Body of pancreas (tissue), 4 donors: Measurements from ENCODE around the gene EMILIN1. TPM values are rescaled to one million over a fixed set of nuclear protein-coding genes. Genes with fewer than 3 reads are reported as not detected.

Experiments used
- ATAC-seq: fragments of 150-250 bp; one replicate; pipeline ENCODE4 v1.9.1; 2016
- DNase-seq, 4 donors: peaks; one replicate each; pipeline ENCODE4 v3.0.0-alpha.2; 2019
- H3K27ac ChIP-seq, 4 donors: fragments of 200-600 bp; sonication (generic); 1 replicate in 3 of 4; 2 replicates in 1 of 4; pipeline versions ENCODE4 v1.5.1 to v1.6.1; 2016 to 2019; ENCODE audit warnings: mild to moderate bottlenecking in 1 of 4, mixed read lengths in 1 of 4, moderate library complexity in 1 of 4
- H3K27me3 ChIP-seq, 2 donors: fragments of 200-600 bp; sonication (generic); one replicate each; pipeline ENCODE4 v1.6.0; 2016; ENCODE audit warnings: mild to moderate bottlenecking in 1 of 2
- H3K36me3 ChIP-seq, 2 donors: fragments of 200-600 bp; sonication (generic); replicated peaks in 1 of 2; 2 replicates each; pipeline ENCODE4 v1.5.1; 2016; ENCODE audit warnings: low read depth in 2 of 2; ENCODE audit not compliant: insufficient read depth in 1 of 2
- H3K4me1 ChIP-seq: fragments of 200-600 bp; sonication (generic); one replicate; pipeline ENCODE4 v1.6.0; 2016
- H3K4me3 ChIP-seq, 2 donors: fragments of 200-600 bp; sonication (generic); 1 replicate in 1 of 2; 2 replicates in 1 of 2; pipeline ENCODE4 v1.5.1; 2016 to 2019
- H3K9me3 ChIP-seq, 3 donors: fragments of 200-600 bp; sonication (generic); 1 replicate in 2 of 3; 2 replicates in 1 of 3; pipeline ENCODE4 v1.5.1; 2016
- CTCF ChIP-seq, 7 experiments: fragments of 450-650 bp in 4 of 7; fragments of 200-600 bp in 3 of 7; sonication (generic) in 3 of 7; IDR thresholded peaks; one replicate each; pipeline ENCODE4 v1.5.1; 2016 to 2019; ENCODE audit warnings: antibody characterized with exemption in 7 of 7
- POLR2A ChIP-seq, 3 donors: fragments of 450-650 bp; IDR thresholded peaks; one replicate each; pipeline ENCODE4 v1.6.1; 2016; ENCODE audit warnings: antibody characterized with exemption in 3 of 3, mild to moderate bottlenecking in 2 of 3
- WGBS, 2 donors: methylation state at CpG; one replicate each; pipeline ENCODE4 v1.1.5; 2017; 5-methylcytosine and 5-hydroxymethylcytosine counted together
- intact Hi-C: fragments of 100-400 bp; cut with DNase I; formaldehyde crosslinking; loops from one replicate; pipeline ENCODE4 v1.15.1; 2023
- total RNA-seq, 2 donors: library from RNA; depleted of rRNA; stranded (reverse); fragments of >200 nt; gene quantifications; one replicate each; pipeline ENCODE4 v1.1.0, GENCODE V29; 2016

EMILIN1 gene
- total RNA-seq, 2 donors from 2014 or later, result 21.8 to 24.1 TPM

- intact Hi-C loops, result no loop called here
- no peak for TF ChIP-seq CTCF (IDR thresholded peaks at IDR 0.05)
- no peak for TF ChIP-seq POLR2A (IDR thresholded peaks at IDR 0.05)
- Histone ChIP-seq H3K4me1 (peaks cover 23% of the 10 kb centered on the region), H3K27me3 (no peaks in the 10 kb centered on the region), H3K27ac (no peak overlapping the region), H3K4me3 (no peak overlapping the region), H3K36me3 (peaks cover 5 to 16% of the 10 kb centered on the region in 2 donors), H3K9me3 (no peaks in the 10 kb centered on the region)
- ATAC-seq (no peak), DNase-seq (no peak)
- 85 to 86% methylated on average over 6 to 8 of the region's 9 CpGs for WGBS, 2 donors
Observed at GRCh38 chr2:27127883-27128667, 49.7 kb downstream of the EMILIN1 start.

- Histone ChIP-seq H3K4me1 (peaks cover 23% of the 10 kb centered on the region), H3K27me3 (no peaks in the 10 kb centered on the region), H3K9me3 (no peaks in the 10 kb centered on the region), H3K36me3 (peaks cover 5 to 16% of the 10 kb centered on the region in 2 donors), H3K27ac (no peak overlapping the region), H3K4me3 (no peak overlapping the region)
- intact Hi-C loops, result no loop called here
- DNase-seq (no peak), ATAC-seq (no peak)
- WGBS, 2 donors, result 70 to 75% methylated on average over 10 to 11 of the region's 11 CpGs
- TF ChIP-seq CTCF (IDR thresholded peaks at IDR 0.05) (no peak), POLR2A (IDR thresholded peaks at IDR 0.05) (no peak)
Observed at GRCh38 chr2:27128668-27129571, 50.5 kb downstream of the EMILIN1 start.

- intact Hi-C loops, result no loop called here
- Histone ChIP-seq H3K27ac (no peak overlapping the region), H3K4me3 (no peak overlapping the region), H3K27me3 (no peaks in the 10 kb centered on the region), H3K9me3 (no peaks in the 10 kb centered on the region), H3K4me1 (peaks cover 20% of the 10 kb centered on the region), H3K36me3 (peaks cover 5 to 16% of the 10 kb centered on the region in 2 donors)
- no peak for DNase-seq
- ATAC-seq, result no peak
- 90% methylated on average over 10 of the region's 10 CpGs for WGBS, 2 donors
- TF ChIP-seq POLR2A (IDR thresholded peaks at IDR 0.05) (no peak), CTCF (IDR thresholded peaks at IDR 0.05) (no peak)
Observed at GRCh38 chr2:27130396-27130795, 52.0 kb downstream of the EMILIN1 start.

- Histone ChIP-seq H3K4me3 (no peak overlapping the region), H3K27ac (no peak overlapping the region), H3K36me3 (peaks cover 5 to 16% of the 10 kb centered on the region in 2 donors), H3K9me3 (no peaks in the 10 kb centered on the region), H3K4me1 (peaks cover 20% of the 10 kb centered on the region), H3K27me3 (no peaks in the 10 kb centered on the region)
- 85% methylated on average over 5 to 11 of the region's 11 CpGs for WGBS, 2 donors
- intact Hi-C loops, result no loop called here
- TF ChIP-seq POLR2A (IDR thresholded peaks at IDR 0.05) (no peak), CTCF (IDR thresholded peaks at IDR 0.05) (no peak)
- DNase-seq (no peak), ATAC-seq (no peak)
Observed at GRCh38 chr2:27131429-27131828, 53.0 kb downstream of the EMILIN1 start.
